GM11168 (cell line): ENCODE measurements around the gene LYL1.

Experiments used
- in situ Hi-C: fragments of 300-500 bp; cut with MboI; formaldehyde crosslinking; loops from one replicate; pipeline ENCODE4 v1.12.0; 2022; ENCODE audit warnings: low sequenced_read_pairs; ENCODE audit not compliant: unreplicated experiment

The LYL1 gene

GRCh38 chr19:13094771-13095392 is 7.8 kb downstream of the LYL1 start:
- in situ Hi-C loops = loop anchor here (5.0 to 10.0 kb wide), 2 partner anchors 50 to 123 kb away; no protein-coding TSS in a partner anchor

GRCh38 chr19:13094106-13094504 is 8.6 kb downstream of the LYL1 start:
- in situ Hi-C loops = loop anchor here (5.0 to 10.0 kb wide), 2 partner anchors 49 to 122 kb away; no protein-coding TSS in a partner anchor

GRCh38 chr19:13093407-13094105 is 9.1 kb downstream of the LYL1 start:
- in situ Hi-C loops = loop anchor here (5.0 to 10.0 kb wide), 2 partner anchors 49 to 121 kb away; no protein-coding TSS in a partner anchor

GRCh38 chr19:13092606-13093235 is 9.9 kb downstream of the LYL1 start:
- in situ Hi-C loops = loop anchor here (5.0 to 10.0 kb wide), 2 partner anchors 48 to 120 kb away; no protein-coding TSS in a partner anchor

- in situ Hi-C loops = loop anchor here (5.0 to 10.0 kb wide), 2 partner anchors 47 to 120 kb away; no protein-coding TSS in a partner anchor
Observed at GRCh38 chr19:13092158-13092543, 10.5 kb downstream of the LYL1 start.

- in situ Hi-C loops = loop anchor here (5.0 to 10.0 kb wide), 2 partner anchors 47 to 119 kb away; no protein-coding TSS in a partner anchor
Observed at GRCh38 chr19:13091400-13092157, 11.1 kb downstream of the LYL1 start.

GRCh38 chr19:13090511-13091231 is 12.0 kb downstream of the LYL1 start:
- in situ Hi-C loops = loop anchor here (5.0 to 10.0 kb wide), 2 partner anchors 46 to 118 kb away; no protein-coding TSS in a partner anchor

- in situ Hi-C loops = loop anchor here (5.0 to 10.0 kb wide), 2 partner anchors 45 to 118 kb away; no protein-coding TSS in a partner anchor
Observed at GRCh38 chr19:13089857-13090507, 12.7 kb downstream of the LYL1 start.

GRCh38 chr19:13089139-13089856 is 13.4 kb downstream of the LYL1 start:
- in situ Hi-C loops = no loop called here

GRCh38 chr19:13087795-13088537 is 14.7 kb downstream of the LYL1 start:
- in situ Hi-C loops = no loop called here

GRCh38 chr19:13087295-13087694 is 15.4 kb downstream of the LYL1 start:
- in situ Hi-C loops = no loop called here

GRCh38 chr19:13086341-13086740 is 16.3 kb downstream of the LYL1 start:
- in situ Hi-C loops = no loop called here

GRCh38 chr19:13085666-13086065 is 17.0 kb downstream of the LYL1 start:
- in situ Hi-C loops = no loop called here

- in situ Hi-C loops = no loop called here
Observed at GRCh38 chr19:13083627-13084026, 19.0 kb downstream of the LYL1 start.

GRCh38 chr19:13083008-13083404 is 19.7 kb downstream of the LYL1 start:
- in situ Hi-C loops = no loop called here

GRCh38 chr19:13082192-13083007 is 20.3 kb downstream of the LYL1 start:
- in situ Hi-C loops = no loop called here

GRCh38 chr19:13079542-13079986 is 23.1 kb downstream of the LYL1 start:
- in situ Hi-C loops = no loop called here
